CD14-positive monocyte (primary cell): ENCODE results near the gene ANTXRL. TPM values are rescaled to one million over a fixed set of nuclear protein-coding genes. Genes with fewer than 3 reads are reported as not detected.

Experiments
- DNase-seq, 3 donors: peaks; one replicate each; pipeline ENCODE4 v3.0.0-alpha.2; 2011 to 2022
- H2AFZ ChIP-seq: 2 replicates; pipeline ENCODE4 v1.6.0; 2012; ENCODE audit warnings: mild to moderate bottlenecking, low read depth, low read length, inconsistent platforms; ENCODE audit not compliant: insufficient read depth, poor library complexity, severe bottlenecking
- H3K27ac ChIP-seq, 2 donors: 1 replicate in 1 of 2; 2 replicates in 1 of 2; pipeline ENCODE4 v1.5.1; 2012 to 2013; ENCODE audit warnings: low read length in 2 of 2, control low read depth in 1 of 2, inconsistent platforms in 1 of 2, low read depth in 1 of 2, mild to moderate bottlenecking in 1 of 2
- H3K27me3 ChIP-seq, 2 donors: one replicate each; pipeline versions ENCODE4 v1.6.0 to v1.6.1; 2011 to 2013; ENCODE audit warnings: low read length in 2 of 2; ENCODE audit not compliant: control insufficient read depth in 2 of 2, insufficient read depth in 2 of 2
- H3K36me3 ChIP-seq, 2 donors: replicated peaks in 1 of 2; 1 replicate in 1 of 2; 2 replicates in 1 of 2; pipeline versions ENCODE4 v1.5.1 to v1.6.1; 2012 to 2013; ENCODE audit warnings: low read length in 2 of 2, control low read depth in 1 of 2, inconsistent platforms in 1 of 2, mild to moderate bottlenecking in 1 of 2; ENCODE audit not compliant: insufficient read depth in 2 of 2, control insufficient read depth in 1 of 2
- H3K4me1 ChIP-seq, 2 donors: 1 replicate in 1 of 2; 2 replicates in 1 of 2; pipeline versions ENCODE4 v1.5.1 to v1.6.1; 2012 to 2013; ENCODE audit warnings: low read length in 2 of 2, control low read depth in 1 of 2, inconsistent platforms in 1 of 2, mild to moderate bottlenecking in 1 of 2, moderate library complexity in 1 of 2; ENCODE audit not compliant: insufficient read depth in 2 of 2, control insufficient read depth in 1 of 2
- H3K4me2 ChIP-seq: replicated peaks from 2 replicates; pipeline ENCODE3; 2012; ENCODE audit warnings: low read length, moderate library complexity, mild to moderate bottlenecking; ENCODE audit not compliant: poor library complexity, severe bottlenecking; ENCODE audit errors: extremely low read depth
- H3K4me3 ChIP-seq, 3 experiments: fragments of 200-600 bp in 1 of 3; sonication (generic) in 1 of 3; replicated peaks in 1 of 3; 1 replicate in 2 of 3; 2 replicates in 1 of 3; pipeline ENCODE4 v1.5.1; 2011 to 2013; ENCODE audit warnings: low read length in 3 of 3, mild to moderate bottlenecking in 3 of 3, control low read depth in 2 of 3, low read depth in 2 of 3, inconsistent platforms in 1 of 3, moderate library complexity in 1 of 3
- H3K79me2 ChIP-seq: 2 replicates; pipeline ENCODE4 v1.6.0; 2012; ENCODE audit warnings: mild to moderate bottlenecking, control low read depth, inconsistent platforms, low read length, moderate library complexity; ENCODE audit not compliant: insufficient read depth
- H3K9ac ChIP-seq: 2 replicates; pipeline ENCODE4 v1.6.0; 2017; ENCODE audit warnings: low read length, mild to moderate bottlenecking; ENCODE audit not compliant: insufficient read depth, poor library complexity, severe bottlenecking
- H3K9me3 ChIP-seq, 2 donors: replicated peaks in 1 of 2; 1 replicate in 1 of 2; 2 replicates in 1 of 2; pipeline versions ENCODE4 v1.5.1 to v1.6.1; 2012 to 2013; ENCODE audit warnings: low read length in 2 of 2, control low read depth in 1 of 2; ENCODE audit not compliant: control insufficient read depth in 1 of 2, insufficient read depth in 1 of 2
- H4K20me1 ChIP-seq: 2 replicates; pipeline ENCODE4 v1.6.0; 2012; ENCODE audit warnings: mild to moderate bottlenecking, low read length, control low read depth, moderate library complexity; ENCODE audit not compliant: insufficient read depth
- H3K27ac Mint-ChIP-seq, 7 donors: one replicate each; pipeline ENCODE4 v1.8.0; 2020; ENCODE audit warnings: mild to moderate bottlenecking in 7 of 7, mixed read lengths in 7 of 7, moderate library complexity in 6 of 7, inconsistent platforms in 2 of 7
- H3K27me3 Mint-ChIP-seq, 3 donors: one replicate each; pipeline ENCODE4 v1.8.0; 2021 to 2022; ENCODE audit warnings: low read depth in 3 of 3, mild to moderate bottlenecking in 3 of 3, mixed read lengths in 3 of 3, moderate library complexity in 3 of 3, inconsistent platforms in 1 of 3
- H3K36me3 Mint-ChIP-seq, 2 donors: one replicate each; pipeline ENCODE4 v1.8.0; 2020; ENCODE audit warnings: mixed read lengths in 2 of 2, inconsistent platforms in 1 of 2, mild to moderate bottlenecking in 1 of 2
- H3K4me1 Mint-ChIP-seq: one replicate; pipeline ENCODE4 v1.8.0; 2020; ENCODE audit warnings: mild to moderate bottlenecking, mixed read lengths
- H3K4me3 Mint-ChIP-seq, 2 donors: one replicate each; pipeline ENCODE4 v1.8.0; 2020; ENCODE audit warnings: mild to moderate bottlenecking in 2 of 2, mixed read lengths in 2 of 2, moderate library complexity in 1 of 2
- H3K9me3 Mint-ChIP-seq, 7 donors: one replicate each; pipeline ENCODE4 v1.8.0; 2020 to 2022; ENCODE audit warnings: mixed read lengths in 7 of 7, mild to moderate bottlenecking in 6 of 7, moderate library complexity in 6 of 7, inconsistent platforms in 2 of 7
- CTCF ChIP-seq: fragments of 200-600 bp; IDR thresholded peaks from one replicate; pipeline ENCODE4 v1.8.0; 2022; ENCODE audit warnings: antibody characterized with exemption, mild to moderate bottlenecking
- WGBS: methylation state at CpG from one replicate; pipeline ENCODE4 v1.1.5; 2013; ENCODE audit warnings: missing lambda C conversion rate; ENCODE audit not compliant: insufficient coverage; 5-methylcytosine and 5-hydroxymethylcytosine counted together
- intact Hi-C, 2 donors: fragments of 100-400 bp; cut with micrococcal nuclease; formaldehyde crosslinking; loops; one replicate each; pipeline versions ENCODE4 v1.15.0 to v1.15.1; 2023
- polyA plus RNA-seq, 3 donors: library from polyadenylated mRNA; depleted of rRNA in 1 of 3; unstranded in 2 of 3; stranded (reverse) in 1 of 3; fragments of 300-500 nt in 2 of 3; fragments of >200 nt in 1 of 3; fragmentation: Illumina TruSeq in 2 of 3; gene quantifications; 1 replicate in 2 of 3; 2 replicates in 1 of 3; pipeline ENCODE4 v1.2.3, GENCODE V29; 2012 to 2021

Gene ANTXRL
- polyA plus RNA-seq, 3 donors, result not detected

GRCh38 chr10:46292573-46293023, 5.8 kb downstream of the ANTXRL start:
- H3K36me3 Mint-ChIP-seq, result no peaks in the 10 kb centered on the region
- H3K9me3 ChIP-seq, result no peaks in the 10 kb centered on the region
- H3K9ac ChIP-seq, result no peak overlapping the region
- H3K27me3 ChIP-seq, result no peaks in the 10 kb centered on the region
- no peaks in the 10 kb centered on the region for H4K20me1 ChIP-seq
- H3K4me1 ChIP-seq, result peaks cover 19 to 20% of the 10 kb centered on the region in 2 donors
- no peaks in the 10 kb centered on the region for H3K36me3 ChIP-seq
- H3K27ac Mint-ChIP-seq, result peak overlapping the region in 1 of 7 donors; percentile 47
- peaks cover 0 to 2% (median 0%) of the 10 kb centered on the region in 7 donors for H3K9me3 Mint-ChIP-seq
- intact Hi-C loops, result no loop called here
- 86% methylated on average over 6 of the region's 6 CpGs for WGBS
- no peak for DNase-seq
- H3K27ac ChIP-seq, result no peak overlapping the region
- no peaks in the 10 kb centered on the region for H3K79me2 ChIP-seq
- peaks cover 29% of the 10 kb centered on the region for H3K4me1 Mint-ChIP-seq
- no peak overlapping the region for H2AFZ ChIP-seq
- peaks cover 3 to 8% (median 6%) of the 10 kb centered on the region in 3 donors for H3K27me3 Mint-ChIP-seq
- no peak for TF ChIP-seq CTCF
- H3K4me2 ChIP-seq, result no peak overlapping the region
- H3K4me3 Mint-ChIP-seq, result no peak overlapping the region
- no peak overlapping the region for H3K4me3 ChIP-seq

- H3K36me3 Mint-ChIP-seq, result no peaks in the 10 kb centered on the region
- no peak for TF ChIP-seq CTCF
- Histone ChIP-seq H3K27me3 (no peaks in the 10 kb centered on the region), H3K4me1 (peaks cover 13 to 14% of the 10 kb centered on the region in 2 donors), H3K4me2 (no peak overlapping the region), H2AFZ (no peak overlapping the region), H4K20me1 (no peaks in the 10 kb centered on the region), H3K4me3 (no peak overlapping the region), H3K27ac (no peak overlapping the region), H3K36me3 (no peaks in the 10 kb centered on the region), H3K9ac (no peak overlapping the region), H3K79me2 (no peaks in the 10 kb centered on the region), H3K9me3 (no peaks in the 10 kb centered on the region)
- peaks cover 0 to 2% (median 0%) of the 10 kb centered on the region in 7 donors for H3K9me3 Mint-ChIP-seq
- no peak overlapping the region for H3K4me3 Mint-ChIP-seq
- no peak for DNase-seq
- peaks cover 3 to 8% (median 6%) of the 10 kb centered on the region in 3 donors for H3K27me3 Mint-ChIP-seq
- H3K27ac Mint-ChIP-seq, result no peak overlapping the region
- WGBS, result 89% methylated on average over 6 of the region's 8 CpGs
- peaks cover 24% of the 10 kb centered on the region for H3K4me1 Mint-ChIP-seq
- intact Hi-C loops, result no loop called here
Measured at GRCh38 chr10:46293228-46293627, 6.4 kb downstream of the ANTXRL start.
